ENCODE measurements around the gene PRRG2.

Gene PRRG2

DNA sequence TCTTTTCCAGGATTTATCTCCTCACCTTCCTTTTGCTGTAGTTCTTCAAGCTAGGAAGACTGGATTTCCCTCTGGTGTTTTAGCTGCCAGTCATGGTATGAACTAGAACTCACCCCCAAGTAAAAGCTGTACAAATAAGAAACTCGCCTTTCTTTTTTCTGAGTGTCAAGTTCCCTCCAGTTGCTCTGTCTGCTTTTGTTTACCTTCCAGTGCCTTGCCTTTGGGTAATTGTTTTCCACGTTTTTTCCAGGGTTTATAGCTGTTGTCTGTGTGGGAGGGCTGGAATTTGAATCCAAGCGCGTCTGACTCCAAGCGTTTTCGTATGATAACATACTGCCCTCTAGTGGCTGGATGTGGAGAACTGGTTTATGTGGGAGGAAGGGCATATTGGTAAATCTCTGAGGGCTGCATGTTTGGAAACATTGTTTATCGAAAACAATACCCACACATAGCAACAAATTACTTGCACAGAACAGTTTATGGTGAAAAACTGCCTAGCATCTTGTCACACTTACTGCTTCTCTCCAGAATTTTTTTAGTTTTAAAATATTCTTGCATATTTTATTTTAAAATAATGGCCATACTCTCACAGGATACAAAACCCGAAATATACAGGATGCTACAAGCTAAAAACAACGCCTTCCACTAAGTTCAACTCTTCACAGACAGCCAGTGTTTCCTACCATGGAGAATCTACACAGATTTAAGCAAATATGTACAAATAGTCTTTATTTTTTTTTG lies 34.1 kb upstream of the PRRG2 start:
- TF ChIP-seq, protein P1, sequence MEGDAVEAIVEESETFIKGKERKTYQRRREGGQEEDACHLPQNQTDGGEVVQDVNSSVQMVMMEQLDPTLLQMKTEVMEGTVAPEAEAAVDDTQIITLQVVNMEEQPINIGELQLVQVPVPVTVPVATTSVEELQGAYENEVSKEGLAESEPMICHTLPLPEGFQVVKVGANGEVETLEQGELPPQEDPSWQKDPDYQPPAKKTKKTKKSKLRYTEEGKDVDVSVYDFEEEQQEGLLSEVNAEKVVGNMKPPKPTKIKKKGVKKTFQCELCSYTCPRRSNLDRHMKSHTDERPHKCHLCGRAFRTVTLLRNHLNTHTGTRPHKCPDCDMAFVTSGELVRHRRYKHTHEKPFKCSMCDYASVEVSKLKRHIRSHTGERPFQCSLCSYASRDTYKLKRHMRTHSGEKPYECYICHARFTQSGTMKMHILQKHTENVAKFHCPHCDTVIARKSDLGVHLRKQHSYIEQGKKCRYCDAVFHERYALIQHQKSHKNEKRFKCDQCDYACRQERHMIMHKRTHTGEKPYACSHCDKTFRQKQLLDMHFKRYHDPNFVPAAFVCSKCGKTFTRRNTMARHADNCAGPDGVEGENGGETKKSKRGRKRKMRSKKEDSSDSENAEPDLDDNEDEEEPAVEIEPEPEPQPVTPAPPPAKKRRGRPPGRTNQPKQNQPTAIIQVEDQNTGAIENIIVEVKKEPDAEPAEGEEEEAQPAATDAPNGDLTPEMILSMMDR (IDR thresholded peaks at IDR 0.05; ENCODE audit: low read depth, low read length, missing control alignments) = peak; percentile 84
- in situ Hi-C loops (cut with HindIII; ENCODE audit: low pct_ligation_motif_present, low sequenced_read_pairs) = no loop called here
- Histone ChIP-seq H3K27ac (no peak overlapping the region), H3K4me3 (ENCODE audit: low read depth, low read length) (no peak overlapping the region), H3K36me3 (replicated peaks) (peaks cover 9% of the 10 kb centered on the region), H3K27me3 (replicated peaks) (no peaks in the 10 kb centered on the region)
- DNase-seq = peak; percentile 83

DNA sequence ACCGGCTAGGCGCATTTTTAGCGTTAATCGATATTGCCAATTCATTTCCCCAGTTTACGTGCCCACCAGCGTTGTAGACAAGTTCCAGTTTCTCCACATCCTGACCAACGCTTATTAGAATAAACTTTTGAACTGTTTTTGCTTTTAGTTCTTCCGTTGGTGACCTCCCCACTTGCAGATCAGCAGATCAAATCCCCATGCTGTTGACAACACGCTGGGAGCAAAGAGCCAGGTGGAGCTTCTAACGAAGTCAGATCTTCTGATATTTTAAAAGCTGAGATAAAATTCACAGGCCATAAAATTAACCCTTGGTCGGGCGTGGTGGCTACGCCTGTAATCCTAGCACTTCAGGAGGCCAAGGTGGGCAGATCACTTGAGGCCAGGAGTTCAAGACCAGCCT lies 32.1 kb upstream of the PRRG2 start:
- Histone ChIP-seq H3K4me3 (ENCODE audit: low read depth, low read length) (no peak overlapping the region), H3K27me3 (replicated peaks) (no peaks in the 10 kb centered on the region), H3K36me3 (replicated peaks) (no peaks in the 10 kb centered on the region), H3K27ac (no peak overlapping the region)
- in situ Hi-C loops (cut with HindIII; ENCODE audit: low pct_ligation_motif_present, low sequenced_read_pairs) = no loop called here
- no peak for DNase-seq
- TF ChIP-seq, protein P1 (IDR thresholded peaks at IDR 0.05; ENCODE audit: low read depth, low read length, missing control alignments) = no peak

DNA sequence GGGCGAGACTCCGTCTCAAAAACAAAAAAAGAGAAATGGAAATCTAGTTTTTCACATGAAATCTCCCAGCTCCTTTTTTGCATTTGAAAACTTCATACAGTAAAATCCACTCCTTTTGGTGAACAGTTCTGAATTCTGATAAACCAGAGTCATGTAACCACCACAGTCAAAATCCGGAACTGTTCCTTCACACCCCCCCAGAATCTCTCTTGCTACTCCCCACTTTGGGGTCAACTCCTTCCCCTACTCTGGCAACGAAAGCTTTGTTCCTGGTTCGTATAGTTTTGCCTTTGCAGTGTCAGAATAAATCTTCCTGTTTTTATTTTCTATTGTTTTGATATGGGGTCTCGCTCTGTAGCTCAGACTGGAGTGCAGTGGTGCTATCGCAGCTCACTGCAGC lies 29.6 kb upstream of the PRRG2 start:
- in situ Hi-C loops (cut with HindIII; ENCODE audit: low pct_ligation_motif_present, low sequenced_read_pairs) = no loop called here
- TF ChIP-seq, protein P1 (IDR thresholded peaks at IDR 0.05; ENCODE audit: low read depth, low read length, missing control alignments) = no peak
- Histone ChIP-seq H3K27me3 (replicated peaks) (no peaks in the 10 kb centered on the region), H3K27ac (no peak overlapping the region), H3K4me3 (ENCODE audit: low read depth, low read length) (no peak overlapping the region), H3K36me3 (replicated peaks) (peaks cover 13% of the 10 kb centered on the region)
- no peak for DNase-seq

DNA sequence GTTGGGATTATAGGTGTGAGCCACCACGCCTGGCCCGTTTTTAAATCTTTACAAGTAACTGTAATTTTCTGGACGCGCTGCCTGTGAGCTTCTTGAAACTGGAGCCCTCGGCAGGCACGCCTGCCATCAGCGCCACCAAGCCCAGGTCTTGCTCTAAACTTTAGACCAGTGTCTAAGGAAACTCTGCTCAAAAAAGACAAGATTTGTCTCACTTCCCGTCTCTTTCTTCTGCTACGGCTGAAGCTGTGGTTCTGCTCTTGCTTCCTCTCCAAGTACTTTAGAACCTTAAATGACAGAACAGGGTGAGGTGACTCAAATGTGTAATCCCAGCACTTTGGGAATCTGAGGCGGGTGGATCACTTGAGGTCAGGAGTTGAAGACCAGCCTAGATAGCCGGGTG lies 28.4 kb upstream of the PRRG2 start:
- no peak for DNase-seq
- Histone ChIP-seq H3K4me3 (ENCODE audit: low read depth, low read length) (no peak overlapping the region), H3K27ac (no peak overlapping the region), H3K36me3 (replicated peaks) (peaks cover 25% of the 10 kb centered on the region), H3K27me3 (replicated peaks) (no peaks in the 10 kb centered on the region)
- TF ChIP-seq, protein P1 (IDR thresholded peaks at IDR 0.05; ENCODE audit: low read depth, low read length, missing control alignments) = no peak
- in situ Hi-C loops (cut with HindIII; ENCODE audit: low pct_ligation_motif_present, low sequenced_read_pairs) = no loop called here

DNA sequence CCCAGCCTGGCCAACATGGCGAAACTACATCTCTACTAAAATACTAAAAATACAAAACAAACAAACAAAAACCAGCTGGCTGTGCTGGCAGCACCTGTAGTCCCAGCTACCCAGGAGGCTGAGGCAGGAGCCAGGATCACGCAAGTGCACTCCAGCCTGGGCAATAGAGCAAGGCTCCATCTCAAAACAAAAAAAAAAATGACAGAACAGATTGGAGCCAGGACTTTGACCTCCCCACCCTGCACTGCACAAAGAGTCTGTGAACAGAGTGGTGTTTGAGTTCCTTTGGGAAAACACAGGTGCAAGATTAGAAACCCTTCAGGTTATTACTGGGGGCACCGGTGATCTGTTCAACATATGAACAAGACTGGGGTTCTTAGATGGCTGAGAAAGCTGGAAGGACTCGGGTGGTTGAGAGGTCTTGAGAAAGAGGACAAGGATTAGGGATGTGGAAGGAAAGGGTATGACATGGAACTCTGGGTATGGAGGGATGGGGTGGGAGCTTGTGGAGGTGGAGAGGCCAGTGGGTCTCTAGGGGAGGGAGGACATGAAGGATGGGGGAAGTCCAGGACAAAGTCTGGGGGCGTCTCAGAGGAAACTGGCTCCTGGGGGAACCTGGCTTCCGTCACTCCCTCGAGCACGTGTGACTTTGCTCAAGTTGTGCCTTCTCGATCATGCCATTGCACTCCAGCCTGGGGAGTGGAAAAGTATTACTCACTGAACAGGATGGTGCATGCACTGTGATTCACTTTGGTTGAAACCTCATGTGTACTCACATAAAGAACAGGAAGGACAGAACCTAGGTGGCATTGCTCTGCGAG lies 27.5 kb upstream of the PRRG2 start:
- peak; percentile 72 for DNase-seq
- in situ Hi-C loops (cut with HindIII; ENCODE audit: low pct_ligation_motif_present, low sequenced_read_pairs) = no loop called here
- TF ChIP-seq, protein P1 (IDR thresholded peaks at IDR 0.05; ENCODE audit: low read depth, low read length, missing control alignments) = no peak
- H3K27ac ChIP-seq = no peak overlapping the region
- H3K27me3 ChIP-seq (replicated peaks) = no peaks in the 10 kb centered on the region
- H3K4me3 ChIP-seq (ENCODE audit: low read depth, low read length) = no peak overlapping the region
- H3K36me3 ChIP-seq (replicated peaks) = peaks cover 32% of the 10 kb centered on the region
